ENCODE data around the gene PTPRN2.
"Not testable (repeated sequence)": the region's sequence is repeated elsewhere in the genome, so short reads cannot be mapped to it uniquely, and the experiment has no call there.

Gene PTPRN2

GRCh38 chr7:158516524-158516923 is 71.1 kb downstream of the PTPRN2 start:
- DNase-seq (ENCODE audit: low spot score), result no peak

- no peak for DNase-seq (ENCODE audit: low spot score)
Measured at GRCh38 chr7:158512869-158513268, 74.8 kb downstream of the PTPRN2 start.

- DNase-seq (ENCODE audit: low spot score), result no peak
Measured at GRCh38 chr7:158512042-158512441, 75.6 kb downstream of the PTPRN2 start.

DNA sequence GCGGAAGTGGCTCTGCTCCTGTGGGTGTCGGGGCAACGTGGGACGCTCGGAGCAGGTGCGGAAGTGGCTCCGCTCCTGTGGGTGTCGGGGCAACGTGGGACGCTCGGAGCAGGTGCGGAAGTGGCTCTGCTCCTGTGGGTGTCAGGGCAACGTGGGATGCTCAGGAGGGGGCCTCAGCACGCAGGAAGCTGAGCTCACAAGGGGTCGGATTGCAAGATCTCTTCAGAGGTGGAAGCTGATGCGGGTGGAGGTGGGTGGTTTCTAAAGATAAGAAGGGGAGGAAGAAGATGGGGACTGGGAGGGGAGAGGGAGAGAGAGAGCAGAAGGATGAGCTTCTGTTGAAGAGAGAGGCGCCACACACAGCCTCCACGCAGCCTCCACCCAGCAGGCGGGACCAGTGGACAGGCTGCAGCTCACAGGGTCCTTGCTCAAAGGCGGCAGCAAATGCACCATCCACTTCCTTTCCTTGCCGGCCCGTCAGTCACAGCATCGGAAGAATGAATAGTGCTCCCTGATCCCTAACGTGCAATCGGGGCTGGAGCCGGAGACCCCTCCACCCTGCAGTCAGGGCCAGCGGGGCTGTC is 78.7 kb downstream of the PTPRN2 start:
- no peak for DNase-seq (ENCODE audit: low spot score)

GRCh38 chr7:158508321-158508720 is 79.3 kb downstream of the PTPRN2 start:
- not testable (repeated sequence) for DNase-seq (ENCODE audit: low spot score)

- no peak for DNase-seq (ENCODE audit: low spot score)
Measured at GRCh38 chr7:158507917-158508316, 79.7 kb downstream of the PTPRN2 start.

- DNase-seq (ENCODE audit: low spot score), result not testable (repeated sequence)
Measured at GRCh38 chr7:158507175-158507574, 80.4 kb downstream of the PTPRN2 start.

DNA sequence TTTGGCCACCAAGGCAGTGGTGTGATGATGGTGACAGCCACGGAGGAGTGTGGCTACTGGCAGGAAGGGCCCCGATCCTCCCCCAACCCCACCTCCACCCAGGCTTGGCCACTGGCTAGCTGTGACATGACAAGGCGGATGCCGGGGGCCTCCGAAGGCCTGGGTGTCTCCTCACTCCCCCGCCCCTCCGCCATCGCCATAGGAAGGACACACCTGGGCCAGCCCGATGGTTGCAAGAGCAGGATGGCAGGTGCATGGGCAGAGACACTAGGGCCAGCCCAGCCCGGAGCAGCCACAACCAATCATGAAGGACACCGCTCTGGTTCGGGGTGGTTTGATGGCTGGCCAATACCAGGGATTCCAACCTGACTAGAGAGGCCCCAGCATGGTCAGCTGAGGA is 81.0 kb downstream of the PTPRN2 start:
- DNase-seq (ENCODE audit: low spot score), result no peak

DNA sequence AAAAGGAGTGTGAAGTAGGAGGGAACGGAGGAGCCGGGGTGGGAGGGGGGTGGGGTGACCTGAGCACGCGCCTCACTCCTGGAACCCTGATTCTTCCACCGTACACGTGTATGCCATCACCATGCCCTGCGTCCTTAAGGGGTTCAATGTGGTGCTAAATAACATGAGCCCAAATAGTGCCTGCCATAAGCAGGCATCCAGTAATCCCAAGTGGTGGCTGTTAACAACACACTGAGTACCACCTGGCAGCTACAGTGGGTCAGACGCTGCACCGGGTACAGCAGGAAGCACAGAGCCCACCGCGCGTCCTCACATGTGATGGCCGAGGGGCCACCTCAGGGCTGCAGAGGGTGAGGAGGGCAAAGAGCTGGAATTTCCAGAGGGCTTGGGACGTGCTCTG is 81.9 kb downstream of the PTPRN2 start:
- DNase-seq (ENCODE audit: low spot score), result no peak

GRCh38 chr7:158502068-158502750 is 85.4 kb downstream of the PTPRN2 start:
- no peak for DNase-seq (ENCODE audit: low spot score)

GRCh38 chr7:158501393-158502067 is 86.1 kb downstream of the PTPRN2 start:
- DNase-seq (ENCODE audit: low spot score), result no peak

GRCh38 chr7:158500651-158501052 is 87.0 kb downstream of the PTPRN2 start:
- no peak for DNase-seq (ENCODE audit: low spot score)

GRCh38 chr7:158499082-158499455 is 88.6 kb downstream of the PTPRN2 start:
- DNase-seq (ENCODE audit: low spot score), result no peak

DNA sequence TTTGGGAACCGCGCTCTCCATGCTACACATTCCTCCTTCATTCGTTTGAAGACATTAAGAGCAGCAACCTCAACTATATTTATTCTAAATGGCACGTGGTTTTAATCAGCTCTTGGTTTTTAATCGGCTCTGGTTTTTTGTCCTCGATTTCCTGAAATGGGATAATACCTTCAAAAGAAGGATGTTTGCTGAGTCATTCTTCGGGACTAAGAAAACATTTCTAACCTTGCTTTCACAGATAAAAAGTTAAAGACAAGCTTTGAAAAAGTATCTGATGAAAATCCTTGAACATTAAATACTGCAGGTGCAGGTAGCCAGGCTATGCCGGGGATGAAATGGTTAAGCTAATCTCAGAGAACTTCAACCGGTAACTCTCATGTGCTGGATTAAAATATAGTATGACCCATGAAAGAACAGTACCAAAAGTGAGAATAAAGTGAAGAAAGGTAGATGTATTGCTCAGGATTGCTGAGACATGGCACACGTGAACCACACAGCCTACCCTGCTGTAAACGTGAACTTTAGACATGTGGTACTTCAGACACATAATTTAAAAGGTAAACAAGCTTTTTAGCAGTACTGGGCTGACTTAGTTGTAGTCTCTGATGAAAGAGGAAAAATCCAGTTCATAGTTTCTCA is 89.1 kb downstream of the PTPRN2 start:
- no peak for DNase-seq (ENCODE audit: low spot score)

- DNase-seq (ENCODE audit: low spot score), result no peak
Measured at GRCh38 chr7:158497627-158498026, 90.0 kb downstream of the PTPRN2 start.

GRCh38 chr7:158495786-158496185 is 91.8 kb downstream of the PTPRN2 start:
- no peak for DNase-seq (ENCODE audit: low spot score)

DNA sequence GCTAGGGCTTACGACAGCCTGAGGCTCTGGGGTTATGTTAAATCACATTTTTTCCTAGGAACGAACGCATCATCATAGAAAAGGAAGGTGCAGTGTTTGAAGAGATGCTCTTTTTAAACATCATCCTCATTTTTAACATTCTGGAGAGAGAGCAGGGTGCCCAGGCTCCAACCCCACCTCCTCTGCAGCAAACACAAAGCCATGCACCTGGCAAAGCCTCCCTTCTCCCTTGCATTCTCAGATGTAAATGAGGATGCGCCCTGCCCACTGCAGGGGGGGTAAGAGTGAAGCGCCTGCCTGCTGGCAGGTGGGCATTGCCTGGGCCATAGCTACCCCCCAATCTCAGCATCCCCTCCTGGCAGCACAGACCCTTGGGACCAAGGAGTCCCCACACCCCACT is 92.4 kb downstream of the PTPRN2 start:
- no peak for DNase-seq (ENCODE audit: low spot score)

DNA sequence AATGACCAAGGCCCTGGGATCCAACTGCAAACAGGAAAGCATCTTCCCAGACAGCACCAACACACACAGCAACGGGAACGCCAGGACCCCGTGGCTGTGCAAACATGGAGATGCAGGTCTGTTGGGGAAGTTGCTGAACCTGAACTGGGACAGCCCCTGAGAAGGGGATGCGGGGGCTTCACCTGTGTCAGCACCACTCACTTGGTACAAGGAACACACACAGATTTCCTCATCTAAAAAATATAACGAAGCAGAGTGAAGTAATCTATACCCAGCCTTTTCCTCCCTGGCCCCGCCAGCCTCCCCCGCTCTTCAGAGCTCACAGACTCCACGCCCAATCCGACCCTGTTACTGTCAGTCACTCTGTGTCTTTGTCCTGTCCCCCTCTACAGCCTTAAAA is 93.0 kb downstream of the PTPRN2 start:
- DNase-seq (ENCODE audit: low spot score), result no peak

DNA sequence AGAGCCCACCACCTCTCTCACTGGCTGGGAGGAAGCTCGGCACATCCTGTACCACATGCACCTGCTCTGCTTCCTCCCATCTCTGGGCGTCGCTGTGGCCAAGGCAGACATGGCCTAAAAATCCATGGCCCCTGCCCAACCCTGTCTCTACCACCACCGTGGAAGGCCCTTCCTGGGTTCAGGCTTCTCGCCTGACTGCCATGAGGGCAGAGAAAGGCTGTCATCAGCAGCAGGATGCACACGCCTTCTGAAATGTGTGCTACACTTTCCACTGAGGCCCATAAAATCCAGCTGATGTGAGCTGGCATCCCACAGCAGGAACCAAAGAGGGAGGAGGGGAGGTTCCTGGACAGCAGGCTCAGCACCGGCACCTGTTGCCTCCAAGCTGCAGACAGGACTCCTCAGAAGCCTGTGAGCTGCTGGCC is 93.4 kb downstream of the PTPRN2 start:
- DNase-seq (ENCODE audit: low spot score), result no peak

- no peak for DNase-seq (ENCODE audit: low spot score)
Measured at GRCh38 chr7:158492367-158492764, 95.3 kb downstream of the PTPRN2 start.

DNA sequence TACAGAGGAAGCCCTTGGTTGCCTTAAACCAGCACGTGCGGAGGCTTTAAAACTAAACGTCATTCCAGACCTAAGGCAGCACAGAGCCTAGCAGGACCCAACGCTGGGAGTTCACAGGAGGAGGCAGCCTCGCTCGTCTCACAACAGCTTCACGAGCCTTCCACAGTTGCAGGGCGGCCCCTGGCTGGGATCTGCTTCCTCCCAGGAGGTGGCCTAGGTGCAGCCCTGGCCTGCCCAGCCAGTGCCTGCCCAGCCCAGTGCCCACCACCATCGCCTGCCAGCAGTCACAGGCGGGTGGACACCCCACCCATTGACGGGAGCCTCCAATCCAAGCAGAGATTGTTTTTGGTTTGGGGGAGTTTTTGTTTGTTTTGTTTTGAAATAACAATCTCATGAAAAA is 96.5 kb downstream of the PTPRN2 start:
- DNase-seq (ENCODE audit: low spot score), result no peak

GRCh38 chr7:158490171-158490782 is 97.3 kb downstream of the PTPRN2 start:
- DNase-seq (ENCODE audit: low spot score), result no peak
